Left lung (tissue), 10 donors: Measurements from ENCODE around the gene SYK. TPM values are rescaled to one million over a fixed set of nuclear protein-coding genes. Genes with fewer than 3 reads are reported as not detected.

Source experiments
- ATAC-seq: fragments of 200-7000 bp; cut with Tn5 transposase; one replicate; pipeline ENCODE4 v1.9.1; 2020; ENCODE audit warnings: moderate library complexity
- DNase-seq, 4 donors: peaks; one replicate each; pipeline ENCODE4 v3.0.0-alpha.2; 2013 to 2020
- H3K27ac ChIP-seq, 2 donors: fragments of 200-600 bp; sonication (generic) in 1 of 2; one replicate each; pipeline versions ENCODE4 v1.5.0 to v1.8.0; 2020 to 2021
- H3K27me3 ChIP-seq, 2 donors: fragments of 200-600 bp; sonication (generic) in 1 of 2; one replicate each; pipeline versions ENCODE4 v1.5.0 to v1.8.0; 2020 to 2021
- H3K36me3 ChIP-seq, 2 donors: fragments of 200-600 bp; sonication (generic) in 1 of 2; one replicate each; pipeline versions ENCODE4 v1.5.0 to v1.8.0; 2020 to 2021
- H3K4me1 ChIP-seq, 2 donors: fragments of 200-600 bp; one replicate each; pipeline ENCODE4 v1.8.0; 2021
- H3K4me3 ChIP-seq, 2 donors: fragments of 200-600 bp; sonication (generic) in 1 of 2; one replicate each; pipeline versions ENCODE4 v1.5.0 to v1.8.0; 2020 to 2021; ENCODE audit warnings: mild to moderate bottlenecking in 1 of 2
- H3K9me3 ChIP-seq, 2 donors: fragments of 200-600 bp; sonication (generic) in 1 of 2; one replicate each; pipeline versions ENCODE4 v1.5.0 to v1.8.0; 2020 to 2021
- CTCF ChIP-seq, 2 donors: fragments of 200-600 bp; sonication (generic) in 1 of 2; IDR thresholded peaks; one replicate each; pipeline versions ENCODE4 v1.5.0 to v1.8.0; 2021; ENCODE audit warnings: antibody characterized with exemption in 2 of 2
- intact Hi-C, 2 donors: fragments of 100-400 bp; cut with DNase I; formaldehyde crosslinking; loops; one replicate each; pipeline versions ENCODE4 v1.11.2 to v1.14.2; 2022
- polyA plus RNA-seq, 6 donors: library from polyadenylated mRNA; unstranded; fragments of 120-200 nt; gene quantifications; one replicate each; pipeline ENCODE4 v1.2.1, GENCODE V29; 2013; ENCODE audit not compliant: insufficient read length in 6 of 6
- total RNA-seq, 2 donors: library from RNA; stranded (reverse); fragmentation: NEBNext Ultra II Directional; extraction: Animal tissue kit (Norgen Biotek cat#: 25700); gene quantifications; one replicate each; pipeline ENCODE4 v1.2.1, GENCODE V29; 2021
- donor health status: DM: no; HTN: yes; CAD: no.
- donor health status: DM: no; HTN: no; CAD: no.

Gene SYK
- total and polyA plus RNA-seq, 8 donors, result 16.0 to 91.8 (median 19.6) TPM

GRCh38 chr9:90888941-90889340 lies 87.3 kb downstream of the SYK start:
- TF ChIP-seq CTCF (IDR thresholded peaks at IDR 0.05), result no peak
- no peak for DNase-seq
- ATAC-seq, result no peak
- H3K4me1 ChIP-seq, result no peaks in the 10 kb centered on the region
- H3K27me3 ChIP-seq, result peaks cover 0 to 4% of the 10 kb centered on the region in 2 donors
- intact Hi-C loops, result no loop called here
- no peak overlapping the region for H3K4me3 ChIP-seq
- H3K9me3 ChIP-seq, result no peaks in the 10 kb centered on the region
- H3K27ac ChIP-seq, result no peak overlapping the region
- peaks cover 0 to 88% of the 10 kb centered on the region in 2 donors for H3K36me3 ChIP-seq

GRCh38 chr9:90890146-90890810 lies 88.7 kb downstream of the SYK start:
- Histone ChIP-seq H3K4me1 (no peaks in the 10 kb centered on the region), H3K36me3 (peaks cover 0 to 97% of the 10 kb centered on the region in 2 donors), H3K27me3 (peaks cover 0 to 4% of the 10 kb centered on the region in 2 donors), H3K27ac (no peak overlapping the region), H3K9me3 (no peaks in the 10 kb centered on the region), H3K4me3 (no peak overlapping the region)
- no peak for DNase-seq
- TF ChIP-seq CTCF (IDR thresholded peaks at IDR 0.05), result no peak
- ATAC-seq, result no peak
- intact Hi-C loops, result no loop called here

- Histone ChIP-seq H3K9me3 (no peaks in the 10 kb centered on the region), H3K4me3 (no peak overlapping the region)
- intact Hi-C loops, result no loop called here
Observed at GRCh38 chr9:90891308-90892040, 89.9 kb downstream of the SYK start.

GRCh38 chr9:90892918-90893317 lies 91.3 kb downstream of the SYK start:
- DNase-seq (no peak), ATAC-seq (no peak)
- Histone ChIP-seq H3K4me1 (no peaks in the 10 kb centered on the region), H3K9me3 (no peaks in the 10 kb centered on the region), H3K27ac (no peak overlapping the region), H3K36me3 (peaks cover 0 to 98% of the 10 kb centered on the region in 2 donors), H3K27me3 (peaks cover 0 to 4% of the 10 kb centered on the region in 2 donors), H3K4me3 (no peak overlapping the region)
- intact Hi-C loops, result no loop called here
- TF ChIP-seq CTCF (IDR thresholded peaks at IDR 0.05), result no peak

More at GRCh38 chr9:90891308-90892040, 89.9 kb downstream of the SYK start:
- peaks cover 0 to 97% of the 10 kb centered on the region in 2 donors for H3K36me3 ChIP-seq
- peaks cover 0 to 4% of the 10 kb centered on the region in 2 donors for H3K27me3 ChIP-seq
- H3K27ac ChIP-seq, result no peak overlapping the region
- no peak for TF ChIP-seq CTCF (IDR thresholded peaks at IDR 0.05)
- DNase-seq (no peak), ATAC-seq (no peak)
- no peaks in the 10 kb centered on the region for H3K4me1 ChIP-seq

GRCh38 chr9:90893706-90894105 lies 92.1 kb downstream of the SYK start:
- no peaks in the 10 kb centered on the region for H3K4me1 ChIP-seq
- intact Hi-C loops, result no loop called here
- H3K27me3 ChIP-seq, result peaks cover 0 to 4% of the 10 kb centered on the region in 2 donors
- DNase-seq (no peak), ATAC-seq (no peak)
- no peak for TF ChIP-seq CTCF (IDR thresholded peaks at IDR 0.05)
- no peak overlapping the region for H3K27ac ChIP-seq
- H3K36me3 ChIP-seq, result peaks cover 0 to 98% of the 10 kb centered on the region in 2 donors
- no peaks in the 10 kb centered on the region for H3K9me3 ChIP-seq
- H3K4me3 ChIP-seq, result no peak overlapping the region
